ENCODE data around the gene PFDN6. TPM values are rescaled to one million over a fixed set of nuclear protein-coding genes. Genes with fewer than 3 reads are reported as not detected.
"Not testable (repeated sequence)": the region's sequence is repeated elsewhere in the genome, so short reads cannot be mapped to it uniquely, and the experiment has no call there.

Gene PFDN6
- 34.1 and 40.8 TPM in 2 replicates for total RNA-seq

GRCh38 chr6:33288921-33289783, at the start of gene PFDN6, which contains the start of gene WDR46:
TSS of gene PFDN6 (plus strand) at chr6:33289601. CDS start at chr6:33289857, 256 bp downstream.
TSS of gene WDR46 (minus strand) at chr6:33289239. CDS start at chr6:33289170, 69 bp downstream.
- peak; percentile 78 for DNase-seq (ENCODE audit: extremely low read depth, low read depth, low spot score)

GRCh38 chr6:33241968-33242367, 47.4 kb upstream of the PFDN6 start:
- DNase-seq (ENCODE audit: extremely low read depth, low read depth, low spot score): no peak

GRCh38 chr6:33243476-33243875, 45.9 kb upstream of the PFDN6 start:
- no peak for DNase-seq (ENCODE audit: extremely low read depth, low read depth, low spot score)

- DNase-seq (ENCODE audit: extremely low read depth, low read depth, low spot score): peak; percentile 48
These were observed 41.3 kb upstream of the PFDN6 start for GRCh38 chr6:33247977-33248642.

GRCh38 chr6:33248643-33248931, 40.8 kb upstream of the PFDN6 start:
- no peak for DNase-seq (ENCODE audit: extremely low read depth, low read depth, low spot score)

GRCh38 chr6:33248932-33249731, 40.3 kb upstream of the PFDN6 start:
- peak; percentile 97 for DNase-seq (ENCODE audit: extremely low read depth, low read depth, low spot score)

GRCh38 chr6:33249732-33250630, 39.4 kb upstream of the PFDN6 start:
- DNase-seq (ENCODE audit: extremely low read depth, low read depth, low spot score): no peak

- DNase-seq (ENCODE audit: extremely low read depth, low read depth, low spot score): no peak
These were observed 38.7 kb upstream of the PFDN6 start for GRCh38 chr6:33250731-33251130.

- no peak for DNase-seq (ENCODE audit: extremely low read depth, low read depth, low spot score)
These were observed 37.9 kb upstream of the PFDN6 start for GRCh38 chr6:33251395-33252012.

GRCh38 chr6:33252759-33253158, 36.6 kb upstream of the PFDN6 start:
- DNase-seq (ENCODE audit: extremely low read depth, low read depth, low spot score): no peak

- no peak for DNase-seq (ENCODE audit: extremely low read depth, low read depth, low spot score)
These were observed 34.8 kb upstream of the PFDN6 start for GRCh38 chr6:33254591-33254990.

GRCh38 chr6:33259032-33259431, 30.4 kb upstream of the PFDN6 start:
- no peak for DNase-seq (ENCODE audit: extremely low read depth, low read depth, low spot score)

GRCh38 chr6:33262490-33262889, 26.9 kb upstream of the PFDN6 start:
- not testable (repeated sequence) for DNase-seq (ENCODE audit: extremely low read depth, low read depth, low spot score)

GRCh38 chr6:33264015-33264414, 25.4 kb upstream of the PFDN6 start:
- no peak for DNase-seq (ENCODE audit: extremely low read depth, low read depth, low spot score)

- no peak for DNase-seq (ENCODE audit: extremely low read depth, low read depth, low spot score)
These were observed 18.3 kb upstream of the PFDN6 start for GRCh38 chr6:33271117-33271467.

- peak; percentile 99 for DNase-seq (ENCODE audit: extremely low read depth, low read depth, low spot score)
These were observed 17.7 kb upstream of the PFDN6 start, which contains the start of the genes RPS18 and VPS52 for GRCh38 chr6:33271468-33272274. TSS of gene RPS18 (plus strand) at chr6:33272075. CDS start at chr6:33272120, 45 bp downstream. TSS of gene VPS52 (minus strand) at chr6:33271876. CDS start at chr6:33271675, 201 bp downstream.

GRCh38 chr6:33272275-33273128, 16.9 kb upstream of the PFDN6 start:
- DNase-seq (ENCODE audit: extremely low read depth, low read depth, low spot score): no peak
